GM23338 (cell line): ENCODE data around the gene GPR139. TPM values are rescaled to one million over a fixed set of nuclear protein-coding genes. Genes with fewer than 3 reads are reported as not detected.
A peak's percentile ranks its signal among the peaks of the same experiment; 100 is the strongest.

Experiments used
- ATAC-seq: fragments of 200-7000 bp; cut with Tn5 transposase; 3 replicates; pipeline ENCODE4 v1.9.1; 2020
- DNase-seq: peaks from one replicate; pipeline ENCODE4 v3.0.0-alpha.2; 2015; ENCODE audit warnings: low spot score
- H2AFZ ChIP-seq: fragments of 200-600 bp; sonication (generic); 2 replicates; pipeline ENCODE4 v1.8.0; 2016; ENCODE audit warnings: antibody characterized with exemption, mild to moderate bottlenecking, moderate library complexity
- H3F3A ChIP-seq: fragments of 200-600 bp; sonication (generic); replicated peaks from 2 replicates; pipeline ENCODE4 v1.8.0; 2017; ENCODE audit warnings: antibody characterized with exemption, mixed run types, low read depth
- H3K27ac ChIP-seq: fragments of 200-600 bp; sonication (generic); 2 replicates; pipeline ENCODE4 v1.6.1; 2016; ENCODE audit warnings: low read depth
- H3K27me3 ChIP-seq: fragments of 200-600 bp; sonication (generic); 2 replicates; pipeline ENCODE4 v1.8.0; 2016; ENCODE audit warnings: mild to moderate bottlenecking, mixed run types, moderate library complexity; ENCODE audit not compliant: insufficient read depth
- H3K36me3 ChIP-seq: fragments of 200-600 bp; sonication (generic); 2 replicates; pipeline ENCODE4 v1.8.0; 2016; ENCODE audit warnings: mild to moderate bottlenecking; ENCODE audit not compliant: insufficient read depth
- H3K4me1 ChIP-seq: fragments of 200-600 bp; sonication (generic); 2 replicates; pipeline ENCODE4 v1.8.0; 2016; ENCODE audit warnings: mild to moderate bottlenecking, moderate library complexity; ENCODE audit not compliant: insufficient read depth
- H3K4me2 ChIP-seq: fragments of 200-600 bp; sonication (generic); 2 replicates; pipeline ENCODE4 v1.7.1; 2017; ENCODE audit warnings: mixed run types
- H3K4me3 ChIP-seq: fragments of 200-600 bp; sonication (generic); 2 replicates; pipeline ENCODE4 v1.6.1; 2016; ENCODE audit warnings: mixed run types
- H3K79me2 ChIP-seq: fragments of 200-600 bp; sonication (generic); replicated peaks from 2 replicates; pipeline ENCODE4 v1.8.0; 2017; ENCODE audit warnings: mild to moderate bottlenecking; ENCODE audit not compliant: insufficient read depth
- H3K9me2 ChIP-seq: fragments of 200-600 bp; sonication (generic); 2 replicates; pipeline ENCODE4 v1.8.0; 2017; ENCODE audit not compliant: insufficient read depth
- H4K20me1 ChIP-seq: fragments of 200-600 bp; sonication (generic); replicated peaks from 2 replicates; pipeline ENCODE4 v1.8.0; 2017; ENCODE audit warnings: mild to moderate bottlenecking; ENCODE audit not compliant: insufficient read depth
- H3K27ac Mint-ChIP-seq: 2 replicates; pipeline ENCODE4 v1.8.0; 2020; ENCODE audit warnings: inconsistent platforms, mild to moderate bottlenecking, moderate library complexity, mixed read lengths
- H3K27me3 Mint-ChIP-seq: 3 replicates; pipeline ENCODE4 v1.8.0; 2022; ENCODE audit warnings: low read depth, mild to moderate bottlenecking, moderate library complexity, mixed read lengths, inconsistent platforms; ENCODE audit not compliant: insufficient read depth, poor library complexity
- H3K36me3 Mint-ChIP-seq: 3 replicates; pipeline ENCODE4 v1.8.0; 2021; ENCODE audit warnings: low read depth, mild to moderate bottlenecking, inconsistent platforms, moderate library complexity, mixed read lengths
- H3K4me1 Mint-ChIP-seq: 3 replicates; pipeline ENCODE4 v1.8.0; 2020; ENCODE audit warnings: mild to moderate bottlenecking, inconsistent platforms, mixed read lengths
- H3K4me3 Mint-ChIP-seq: 3 replicates; pipeline ENCODE4 v1.8.0; 2021; ENCODE audit warnings: moderate library complexity, mild to moderate bottlenecking, inconsistent platforms, mixed read lengths
- H3K9me3 Mint-ChIP-seq: 3 replicates; pipeline ENCODE4 v1.8.0; 2020; ENCODE audit warnings: moderate library complexity, mild to moderate bottlenecking, inconsistent platforms, mixed read lengths
- CREB1 ChIP-seq: fragments of 250-450 bp; sonication (Bioruptor Pico); IDR thresholded peaks from 2 replicates; pipeline ENCODE4 v1.5.0; 2020; ENCODE audit warnings: low read depth, mild to moderate bottlenecking, moderate library complexity
- CTCF ChIP-seq, 2 experiments: fragments of 200-600 bp in 1 of 2; sonication (generic) in 1 of 2; conservative IDR thresholded peaks; 2 replicates each; pipeline versions ENCODE4 v1.5.1 to v1.6.1; 2016 to 2017; ENCODE audit warnings: antibody characterized with exemption in 2 of 2, low read depth in 2 of 2, mild to moderate bottlenecking in 2 of 2, moderate library complexity in 1 of 2
- ETS1 ChIP-seq: IDR thresholded peaks from 2 replicates; pipeline ENCODE4 v1.6.1; 2016; ENCODE audit warnings: antibody characterized with exemption
- EZH2 ChIP-seq: fragments of 200-600 bp; sonication (generic); IDR thresholded peaks from one replicate; pipeline ENCODE4 v1.8.0; 2017; ENCODE audit warnings: antibody characterized with exemption, mild to moderate bottlenecking, low read depth; ENCODE audit not compliant: unreplicated experiment
- EZH2phosphoT487 ChIP-seq: fragments of 200-600 bp; sonication (generic); IDR thresholded peaks from one replicate; pipeline ENCODE4 v1.8.1; 2018; ENCODE audit warnings: antibody characterized with exemption; ENCODE audit not compliant: unreplicated experiment
- JUNB ChIP-seq: IDR thresholded peaks from one replicate; pipeline ENCODE4 v1.6.1; 2016; ENCODE audit warnings: antibody characterized with exemption; ENCODE audit not compliant: unreplicated experiment
- NANOG ChIP-seq: IDR thresholded peaks from 2 replicates; pipeline ENCODE4 v1.6.1; 2016; ENCODE audit warnings: antibody characterized with exemption, borderline replicate concordance
- POLR2AphosphoS5 ChIP-seq: IDR thresholded peaks from 2 replicates; pipeline ENCODE4 v1.6.1; 2016; ENCODE audit warnings: antibody characterized with exemption, low read depth
- REST ChIP-seq: IDR thresholded peaks from one replicate; pipeline ENCODE4 v1.6.1; 2018; ENCODE audit warnings: antibody characterized with exemption; ENCODE audit not compliant: unreplicated experiment
- STAT1 ChIP-seq: IDR thresholded peaks from one replicate; pipeline ENCODE4 v1.6.1; 2016; ENCODE audit warnings: antibody characterized with exemption; ENCODE audit not compliant: unreplicated experiment
- ZNF114 ChIP-seq: fragments of 250-450 bp; sonication (Bioruptor Pico); IDR thresholded peaks from 2 replicates; pipeline ENCODE4 v1.5.0; 2020; ENCODE audit warnings: mild to moderate bottlenecking, moderate library complexity
- ZNF331 ChIP-seq: fragments of 250-450 bp; sonication (Bioruptor Pico); IDR thresholded peaks from 2 replicates; pipeline ENCODE4 v1.5.0; 2020; ENCODE audit warnings: low read depth, mild to moderate bottlenecking, moderate library complexity
- polyA plus RNA-seq: library from polyadenylated mRNA; unstranded; fragments of >200 nt; fragmentation: Nextera tagmentation; extraction: Ambion mirVana; gene quantifications from 2 replicates; pipeline ENCODE4 v1.2.1, GENCODE V29; 2016
- total RNA-seq: library from RNA; depleted of rRNA; stranded (reverse); fragments of >200 nt; shearing (Covaris generic); gene quantifications from 2 replicates; pipeline ENCODE4 v1.2.3, GENCODE V29; 2014

The GPR139 gene
- total and polyA plus RNA-seq, 2 experiments from 2014 or later = 0.66 to 2.3 TPM

GRCh38 chr16:20111143-20111542, 37.5 kb upstream of the GPR139 start (continued):
- TF ChIP-seq CTCF (conservative IDR thresholded peaks at IDR 0.05; ENCODE audit: low read depth in 2 of 2) = no peak
- no peak for TF ChIP-seq JUNB
- no peak for TF ChIP-seq STAT1
- no peak for TF ChIP-seq ZNF114 (CRISPR knock-in tag)

- Histone ChIP-seq H3K4me1 (no peaks in the 10 kb centered on the region), H3K4me3 (no peak overlapping the region), H3K9me2 (peaks cover 7% of the 10 kb centered on the region; the same call in 1 of the 2 replicates), H2AFZ (0 out of 2 replicates have a peak overlapping the region, but pooled peaks have one; percentile 63), H4K20me1 (no peaks in the 10 kb centered on the region), H3K4me2 (no peak overlapping the region), H3K36me3 (no peaks in the 10 kb centered on the region), H3K27ac (no peak overlapping the region), H3K27me3 (no peaks in the 10 kb centered on the region), H3F3A (no peaks in the 10 kb centered on the region), H3K79me2 (no peaks in the 10 kb centered on the region)
- H3K27ac Mint-ChIP-seq = no peak overlapping the region
- H3K4me3 Mint-ChIP-seq = no peak overlapping the region
- H3K27me3 Mint-ChIP-seq = peaks cover 3% of the 10 kb centered on the region
- H3K36me3 Mint-ChIP-seq = no peaks in the 10 kb centered on the region
- DNase-seq = peak; percentile 3
- ATAC-seq = no peak
- no peaks in the 10 kb centered on the region for H3K9me3 Mint-ChIP-seq
- no peaks in the 10 kb centered on the region for H3K4me1 Mint-ChIP-seq
- TF ChIP-seq NANOG (no peak), CREB1 (CRISPR knock-in tag) (no peak), EZH2 (no peak), STAT1 (no peak), REST (no peak), EZH2phosphoT487 (no peak), ZNF331 (CRISPR knock-in tag) (no peak), ZNF114 (CRISPR knock-in tag) (no peak), CTCF (conservative IDR thresholded peaks at IDR 0.05; ENCODE audit: low read depth in 2 of 2) (no peak), POLR2AphosphoS5 (no peak), JUNB (no peak), ETS1 (no peak)
These were observed 33.4 kb upstream of the GPR139 start for GRCh38 chr16:20107083-20107482.
